Activated CD8-positive, alpha-beta T cell treated with anti-CD3 and anti-CD28 coated beads for 36 hours (primary cell): ENCODE measurements around the gene FGF11. TPM values are rescaled to one million over a fixed set of nuclear protein-coding genes. Genes with fewer than 3 reads are reported as not detected.
A peak's percentile ranks its signal among the peaks of the same experiment; 100 is the strongest.

Source experiments
- ATAC-seq: fragments of 200-7000 bp; cut with Tn5 transposase; one replicate; pipeline ENCODE4 v1.10.0; 2021; ENCODE audit warnings: mild to moderate bottlenecking, moderate library complexity
- CTCF ChIA-PET: fragments of 350-600 bp; sonication (Branson Sonifier 250); formaldehyde crosslinking; loops from one replicate; lab custom pipeline; 2021; ENCODE audit warnings: antibody characterized with exemption; lab: Charles Lee
- POLR2A ChIA-PET: fragments of 350-600 bp; sonication (Branson Sonifier 250); formaldehyde crosslinking; loops from one replicate; lab custom pipeline; 2021; ENCODE audit warnings: antibody characterized with exemption; lab: Charles Lee
- DNase-seq: peaks from one replicate; pipeline ENCODE4 v3.0.0-alpha.2; 2020
- H3K27ac Mint-ChIP-seq: one replicate; pipeline ENCODE4 v1.8.0; 2021; ENCODE audit warnings: mild to moderate bottlenecking, mixed read lengths
- H3K27me3 Mint-ChIP-seq: one replicate; pipeline ENCODE4 v1.8.0; 2021; ENCODE audit warnings: mixed read lengths
- H3K36me3 Mint-ChIP-seq: one replicate; pipeline ENCODE4 v1.8.0; 2021; ENCODE audit warnings: low read depth, mixed read lengths
- H3K4me1 Mint-ChIP-seq: one replicate; pipeline ENCODE4 v1.8.0; 2021; ENCODE audit warnings: low read depth, mixed read lengths
- H3K4me3 Mint-ChIP-seq: one replicate; pipeline ENCODE4 v1.8.0; 2021; ENCODE audit warnings: mild to moderate bottlenecking, moderate library complexity, mixed read lengths
- H3K9me3 Mint-ChIP-seq: one replicate; pipeline ENCODE4 v1.8.0; 2021; ENCODE audit warnings: mixed read lengths
- CTCF ChIP-seq: fragments of 200-600 bp; IDR thresholded peaks from one replicate; pipeline ENCODE4 v1.8.0; 2022; ENCODE audit warnings: antibody characterized with exemption, mild to moderate bottlenecking
- intact Hi-C: fragments of 100-400 bp; cut with micrococcal nuclease; formaldehyde crosslinking; loops from one replicate; pipeline ENCODE4 v1.10.0; 2022
- total RNA-seq, 2 experiments: library from RNA; stranded (reverse); gene quantifications; one replicate each; pipeline ENCODE4 v1.2.3, GENCODE V29; 2021

The FGF11 gene
- total RNA-seq, 2 experiments from 2014 or later: 16.5 to 16.6 TPM

GRCh38 chr17:7393613-7394451 lies 45.5 kb upstream of the FGF11 start:
- Mint-ChIP-seq H3K4me1 (peaks cover 27% of the 10 kb centered on the region), H3K9me3 (no peaks in the 10 kb centered on the region), H3K27me3 (no peaks in the 10 kb centered on the region), H3K27ac (peak overlapping the region; percentile 90), H3K4me3 (peak overlapping the region; percentile 97), H3K36me3 (peaks cover 32% of the 10 kb centered on the region)
- intact Hi-C loops: no loop called here
- no peak for TF ChIP-seq CTCF
- ATAC-seq (peak; percentile 63), DNase-seq (peak; percentile 74)
- CTCF ChIA-PET: interaction anchor here (1.1 to 2.4 kb wide), 5 partner anchors 10 to 167 kb away, joined by 3 to 9 read pairs (median 7); partner anchors contain the start of genes SENP3 and TMEM256
- POLR2A ChIA-PET: interaction anchor here (0.9 to 2.5 kb wide), 5 partner anchors 9 to 92 kb away, joined by 3 to 11 read pairs (median 4); partner anchors contain the start of genes CHRNB1, POLR2A and TMEM256

- Mint-ChIP-seq H3K36me3 (peaks cover 28% of the 10 kb centered on the region), H3K9me3 (no peaks in the 10 kb centered on the region), H3K27me3 (no peaks in the 10 kb centered on the region), H3K4me3 (peak within 1 kb of the TSS; percentile 97), H3K4me1 (peaks cover 27% of the 10 kb centered on the region), H3K27ac (peak within 1 kb of the TSS; percentile 96)
- ChIA-PET POLR2A (interaction anchor here (0.9 to 2.5 kb wide), 7 partner anchors 9 to 91 kb away, joined by 3 to 11 read pairs (median 4); partner anchors contain the start of genes CHRNB1, POLR2A and TMEM256), CTCF (interaction anchor here (1.1 to 2.4 kb wide), 4 partner anchors 9 to 166 kb away, joined by 3 to 7 read pairs (median 6); partner anchors contain the start of genes SENP3 and TMEM256)
- ATAC-seq (peak; percentile 89), DNase-seq (peak; percentile 83)
- intact Hi-C loops: no loop called here
- TF ChIP-seq CTCF: no peak
Measured at GRCh38 chr17:7394452-7395191, 44.7 kb upstream of the FGF11 start, which contains the start of gene PLSCR3. Gene PLSCR3, minus strand, starts transcription at chr17:7394525. Its CDS starts 415 bp downstream, at chr17:7394110.

- Mint-ChIP-seq H3K9me3 (no peaks in the 10 kb centered on the region), H3K27me3 (no peaks in the 10 kb centered on the region), H3K27ac (no peak overlapping the region), H3K4me1 (peaks cover 20% of the 10 kb centered on the region), H3K4me3 (no peak overlapping the region), H3K36me3 (peaks cover 23% of the 10 kb centered on the region)
- DNase-seq: no peak
- TF ChIP-seq CTCF: no peak
- ChIA-PET POLR2A (interaction anchor here (1.3 kb wide), 1 partner anchor 82 kb away, joined by 4 read pairs; no protein-coding TSS in a partner anchor), CTCF (interaction anchor here (1.0 kb wide), 1 partner anchor 13 kb away, joined by 3 read pairs; no protein-coding TSS in a partner anchor)
- intact Hi-C loops: no loop called here
- no peak for ATAC-seq
Measured at GRCh38 chr17:7396147-7396546, 43.2 kb upstream of the FGF11 start.

- intact Hi-C loops: no loop called here
- Mint-ChIP-seq H3K4me1 (peaks cover 10% of the 10 kb centered on the region), H3K36me3 (peaks cover 7% of the 10 kb centered on the region), H3K9me3 (no peaks in the 10 kb centered on the region), H3K4me3 (no peak overlapping the region), H3K27me3 (no peaks in the 10 kb centered on the region), H3K27ac (no peak overlapping the region)
- ATAC-seq (no peak), DNase-seq (no peak)
- ChIA-PET POLR2A (interaction anchor here (0.6 to 1.4 kb wide), 5 partner anchors 8 to 185 kb away, joined by 3 to 4 read pairs (median 3); partner anchors contain the start of gene MPDU1), CTCF (interaction anchor here (1.1 to 2.0 kb wide), 3 partner anchors 10 to 162 kb away, joined by 3 to 8 read pairs (median 3); no protein-coding TSS in a partner anchor)
- no peak for TF ChIP-seq CTCF
Measured at GRCh38 chr17:7398612-7399011, 40.7 kb upstream of the FGF11 start.
